ENCODE data around the gene TDRD10. TPM values are rescaled to one million over a fixed set of nuclear protein-coding genes. Genes with fewer than 3 reads are reported as not detected.

The TDRD10 gene
- polyA plus RNA-seq, 1 donor: 1.8 TPM

- no peak overlapping the region for H3K27ac ChIP-seq (ENCODE audit: low read length)
- WGBS (ENCODE audit: insufficient coverage, low lambda C conversion rate): no CpG with 5 or more reads among the region's 8 CpGs
- H3K4me3 ChIP-seq (ENCODE audit: low read length): no peak overlapping the region
- peaks cover 2% of the 10 kb centered on the region for H3K36me3 ChIP-seq (ENCODE audit: control insufficient read depth, insufficient read depth, low read length)
- peaks cover 2% of the 10 kb centered on the region for H3K4me1 ChIP-seq (ENCODE audit: control insufficient read depth, insufficient read depth, low read length)
- DNase-seq: no peak
- no peaks in the 10 kb centered on the region for H3K9me3 ChIP-seq (ENCODE audit: control insufficient read depth, low read depth, low read length)
- peaks cover 14% of the 10 kb centered on the region for H3K27me3 ChIP-seq (ENCODE audit: control insufficient read depth, insufficient read depth, low read length)
These were observed 8.7 kb upstream of the TDRD10 start for GRCh38 chr1:154493276-154493675.

- no peak overlapping the region for H3K27ac ChIP-seq (ENCODE audit: low read length)
These were observed 6.3 kb upstream of the TDRD10 start for GRCh38 chr1:154495496-154496273.

GRCh38 chr1:154496383-154496782 lies 5.6 kb upstream of the TDRD10 start:
- Histone ChIP-seq H3K4me1 (ENCODE audit: control insufficient read depth, insufficient read depth, low read length) (peaks cover 2% of the 10 kb centered on the region), H3K9me3 (ENCODE audit: control insufficient read depth, low read depth, low read length) (peaks cover 2% of the 10 kb centered on the region), H3K27ac (ENCODE audit: low read length) (no peak overlapping the region), H3K27me3 (ENCODE audit: control insufficient read depth, insufficient read depth, low read length) (peaks cover 37% of the 10 kb centered on the region), H3K36me3 (ENCODE audit: control insufficient read depth, insufficient read depth, low read length) (peaks cover 2% of the 10 kb centered on the region), H3K4me3 (ENCODE audit: low read length) (no peak overlapping the region)
- no peak for DNase-seq
- no CpG with 5 or more reads among the region's 5 CpGs for WGBS (ENCODE audit: insufficient coverage, low lambda C conversion rate)

More at GRCh38 chr1:154495496-154496273, 6.3 kb upstream of the TDRD10 start:
- no peaks in the 10 kb centered on the region for H3K9me3 ChIP-seq (ENCODE audit: control insufficient read depth, low read depth, low read length)
- peaks cover 2% of the 10 kb centered on the region for H3K36me3 ChIP-seq (ENCODE audit: control insufficient read depth, insufficient read depth, low read length)
- no peak overlapping the region for H3K4me3 ChIP-seq (ENCODE audit: low read length)
- H3K4me1 ChIP-seq (ENCODE audit: control insufficient read depth, insufficient read depth, low read length): peaks cover 2% of the 10 kb centered on the region
- peaks cover 34% of the 10 kb centered on the region for H3K27me3 ChIP-seq (ENCODE audit: control insufficient read depth, insufficient read depth, low read length)
- no peak for DNase-seq
- WGBS (ENCODE audit: insufficient coverage, low lambda C conversion rate): 87% methylated on average over 7 of the region's 8 CpGs

GRCh38 chr1:154497026-154497806 lies 4.8 kb upstream of the TDRD10 start:
- H3K27me3 ChIP-seq (ENCODE audit: control insufficient read depth, insufficient read depth, low read length): peaks cover 39% of the 10 kb centered on the region
- H3K9me3 ChIP-seq (ENCODE audit: control insufficient read depth, low read depth, low read length): peaks cover 6% of the 10 kb centered on the region
- H3K27ac ChIP-seq (ENCODE audit: low read length): no peak overlapping the region
- WGBS (ENCODE audit: insufficient coverage, low lambda C conversion rate): no CpG with 5 or more reads among the region's 5 CpGs
- H3K36me3 ChIP-seq (ENCODE audit: control insufficient read depth, insufficient read depth, low read length): no peaks in the 10 kb centered on the region
- peak; percentile 53 to 72 for DNase-seq
- H3K4me1 ChIP-seq (ENCODE audit: control insufficient read depth, insufficient read depth, low read length): peaks cover 2% of the 10 kb centered on the region
- H3K4me3 ChIP-seq (ENCODE audit: low read length): no peak overlapping the region

GRCh38 chr1:154499446-154499845 lies 2.6 kb upstream of the TDRD10 start:
- peaks cover 56% of the 10 kb centered on the region for H3K27me3 ChIP-seq (ENCODE audit: control insufficient read depth, insufficient read depth, low read length)
- peaks cover 13% of the 10 kb centered on the region for H3K9me3 ChIP-seq (ENCODE audit: control insufficient read depth, low read depth, low read length)
- H3K27ac ChIP-seq (ENCODE audit: low read length): no peak overlapping the region
- no peaks in the 10 kb centered on the region for H3K36me3 ChIP-seq (ENCODE audit: control insufficient read depth, insufficient read depth, low read length)
- no CpG with 5 or more reads among the region's 1 CpG for WGBS (ENCODE audit: insufficient coverage, low lambda C conversion rate)
- no peak overlapping the region for H3K4me3 ChIP-seq (ENCODE audit: low read length)
- H3K4me1 ChIP-seq (ENCODE audit: control insufficient read depth, insufficient read depth, low read length): peaks cover 2% of the 10 kb centered on the region
- DNase-seq: no peak

GRCh38 chr1:154500533-154500932 lies 1.5 kb upstream of the TDRD10 start:
- H3K4me3 ChIP-seq (ENCODE audit: low read length): peak overlapping the region; percentile 18
- H3K27me3 ChIP-seq (ENCODE audit: control insufficient read depth, insufficient read depth, low read length): peaks cover 60% of the 10 kb centered on the region
- peaks cover 2% of the 10 kb centered on the region for H3K4me1 ChIP-seq (ENCODE audit: control insufficient read depth, insufficient read depth, low read length)
- H3K36me3 ChIP-seq (ENCODE audit: control insufficient read depth, insufficient read depth, low read length): no peaks in the 10 kb centered on the region
- DNase-seq: no peak
- WGBS (ENCODE audit: insufficient coverage, low lambda C conversion rate): 45% methylated on average over 2 of the region's 8 CpGs
- H3K9me3 ChIP-seq (ENCODE audit: control insufficient read depth, low read depth, low read length): peaks cover 13% of the 10 kb centered on the region
- no peak overlapping the region for H3K27ac ChIP-seq (ENCODE audit: low read length)

GRCh38 chr1:154501423-154502065 lies 475 bp upstream of the TDRD10 start:
- no peaks in the 10 kb centered on the region for H3K36me3 ChIP-seq (ENCODE audit: control insufficient read depth, insufficient read depth, low read length)
- peak overlapping the region; percentile 18 for H3K4me3 ChIP-seq (ENCODE audit: low read length)
- H3K9me3 ChIP-seq (ENCODE audit: control insufficient read depth, low read depth, low read length): peaks cover 13% of the 10 kb centered on the region
- peak in 1 of 2 donors; percentile 18 for DNase-seq
- H3K4me1 ChIP-seq (ENCODE audit: control insufficient read depth, insufficient read depth, low read length): peaks cover 2% of the 10 kb centered on the region
- peaks cover 66% of the 10 kb centered on the region for H3K27me3 ChIP-seq (ENCODE audit: control insufficient read depth, insufficient read depth, low read length)
- no CpG with 5 or more reads among the region's 54 CpGs for WGBS (ENCODE audit: insufficient coverage, low lambda C conversion rate)
- no peak overlapping the region for H3K27ac ChIP-seq (ENCODE audit: low read length)

GRCh38 chr1:154502744-154503115 lies 711 bp downstream of the TDRD10 start:
- WGBS (ENCODE audit: insufficient coverage, low lambda C conversion rate): no CpG with 5 or more reads among the region's 43 CpGs
- no peak overlapping the region for H3K27ac ChIP-seq (ENCODE audit: low read length)
- no peak overlapping the region for H3K4me3 ChIP-seq (ENCODE audit: low read length)
- H3K27me3 ChIP-seq (ENCODE audit: control insufficient read depth, insufficient read depth, low read length): peaks cover 73% of the 10 kb centered on the region
- no peaks in the 10 kb centered on the region for H3K36me3 ChIP-seq (ENCODE audit: control insufficient read depth, insufficient read depth, low read length)
- peaks cover 13% of the 10 kb centered on the region for H3K9me3 ChIP-seq (ENCODE audit: control insufficient read depth, low read depth, low read length)
- DNase-seq: no peak
- H3K4me1 ChIP-seq (ENCODE audit: control insufficient read depth, insufficient read depth, low read length): no peaks in the 10 kb centered on the region

- no peaks in the 10 kb centered on the region for H3K4me1 ChIP-seq (ENCODE audit: control insufficient read depth, insufficient read depth, low read length)
- 79% methylated on average over 3 of the region's 5 CpGs for WGBS (ENCODE audit: insufficient coverage, low lambda C conversion rate)
- no peaks in the 10 kb centered on the region for H3K36me3 ChIP-seq (ENCODE audit: control insufficient read depth, insufficient read depth, low read length)
- no peak overlapping the region for H3K27ac ChIP-seq (ENCODE audit: low read length)
- peaks cover 13% of the 10 kb centered on the region for H3K9me3 ChIP-seq (ENCODE audit: control insufficient read depth, low read depth, low read length)
- H3K4me3 ChIP-seq (ENCODE audit: low read length): no peak overlapping the region
- no peak for DNase-seq
- peaks cover 75% of the 10 kb centered on the region for H3K27me3 ChIP-seq (ENCODE audit: control insufficient read depth, insufficient read depth, low read length)
These were observed 1.9 kb downstream of the TDRD10 start for GRCh38 chr1:154503898-154504297.

GRCh38 chr1:154512760-154513159 lies 10.7 kb downstream of the TDRD10 start:
- peaks cover 33% of the 10 kb centered on the region for H3K27me3 ChIP-seq (ENCODE audit: control insufficient read depth, insufficient read depth, low read length)
- no peak overlapping the region for H3K27ac ChIP-seq (ENCODE audit: low read length)
- no peaks in the 10 kb centered on the region for H3K36me3 ChIP-seq (ENCODE audit: control insufficient read depth, insufficient read depth, low read length)
- H3K4me3 ChIP-seq (ENCODE audit: low read length): no peak overlapping the region
- DNase-seq: no peak
- no CpG with 5 or more reads among the region's 3 CpGs for WGBS (ENCODE audit: insufficient coverage, low lambda C conversion rate)
- H3K9me3 ChIP-seq (ENCODE audit: control insufficient read depth, low read depth, low read length): no peaks in the 10 kb centered on the region
- H3K4me1 ChIP-seq (ENCODE audit: control insufficient read depth, insufficient read depth, low read length): no peaks in the 10 kb centered on the region
